DND-41 (cell line): Measurements from ENCODE around the gene PSME3IP1.

ENCODE experiments used
- ATAC-seq: fragments of 200-7000 bp; cut with Tn5 transposase; 3 replicates; pipeline ENCODE4 v1.9.1; 2021; ENCODE audit warnings: low read depth; ENCODE audit not compliant: insufficient read depth
- DNase-seq: peaks from one replicate; pipeline ENCODE4 v3.0.0-alpha.2; 2020
- H2AFZ ChIP-seq: 2 replicates; pipeline ENCODE4 v1.6.0; 2012; ENCODE audit warnings: low read depth, low read length
- H3K27ac ChIP-seq: 2 replicates; pipeline ENCODE4 v1.5.1; 2012; ENCODE audit warnings: low read length, inconsistent platforms
- H3K27me3 ChIP-seq: fragments of 200-600 bp; sonication (generic); 2 replicates; pipeline ENCODE4 v1.6.0; 2012; ENCODE audit warnings: low read length, mild to moderate bottlenecking, inconsistent platforms; ENCODE audit not compliant: insufficient read depth, poor library complexity
- H3K36me3 ChIP-seq: 2 replicates; pipeline ENCODE4 v1.5.1; 2012; ENCODE audit warnings: low read length, inconsistent platforms; ENCODE audit not compliant: insufficient read depth
- H3K4me1 ChIP-seq: 2 replicates; pipeline ENCODE4 v1.5.1; 2012; ENCODE audit warnings: mild to moderate bottlenecking, low read length; ENCODE audit not compliant: insufficient read depth
- H3K4me2 ChIP-seq: 2 replicates; pipeline ENCODE4 v1.6.0; 2012; ENCODE audit warnings: mild to moderate bottlenecking, moderate library complexity, low read length, inconsistent platforms; ENCODE audit not compliant: insufficient read depth
- H3K4me3 ChIP-seq, 2 experiments: fragments of 200-600 bp in 1 of 2; shearing (Covaris generic) in 1 of 2; 2 replicates each; pipeline ENCODE4 v1.5.1; 2012 to 2016; ENCODE audit warnings: inconsistent platforms in 2 of 2, low read length in 2 of 2, mild to moderate bottlenecking in 2 of 2, low read depth in 1 of 2, moderate library complexity in 1 of 2
- H3K79me2 ChIP-seq: 2 replicates; pipeline ENCODE4 v1.6.0; 2012; ENCODE audit warnings: low read length, inconsistent platforms; ENCODE audit not compliant: insufficient read depth
- H3K9ac ChIP-seq: 2 replicates; pipeline ENCODE4 v1.6.0; 2012; ENCODE audit warnings: low read depth, mild to moderate bottlenecking, inconsistent platforms, low read length, moderate library complexity
- H3K9me3 ChIP-seq: 2 replicates; pipeline ENCODE4 v1.5.1; 2012; ENCODE audit warnings: low read length, moderate library complexity, mild to moderate bottlenecking, inconsistent platforms; ENCODE audit not compliant: insufficient read depth, severe bottlenecking
- H4K20me1 ChIP-seq: 2 replicates; pipeline ENCODE4 v1.6.0; 2012; ENCODE audit warnings: low read length; ENCODE audit not compliant: insufficient read depth
- CTCF ChIP-seq: IDR thresholded peaks from 2 replicates; pipeline ENCODE4 v1.5.1; 2012; ENCODE audit warnings: borderline replicate concordance, low read length, moderate library complexity, mild to moderate bottlenecking; ENCODE audit not compliant: poor library complexity, severe bottlenecking; ENCODE audit errors: extremely low read depth
- EZH2 ChIP-seq: IDR thresholded peaks from 3 replicates; pipeline ENCODE4 v1.6.1; 2012; ENCODE audit warnings: borderline replicate concordance, low read depth, mild to moderate bottlenecking, moderate library complexity, low read length, inconsistent platforms; ENCODE audit not compliant: severe bottlenecking

The PSME3IP1 gene

GRCh38 chr16:57108432-57108831, 77.4 kb downstream of the PSME3IP1 start:
- Histone ChIP-seq H3K4me2 (no peak overlapping the region), H3K9me3 (no peaks in the 10 kb centered on the region), H3K79me2 (no peaks in the 10 kb centered on the region), H3K36me3 (no peaks in the 10 kb centered on the region), H4K20me1 (no peaks in the 10 kb centered on the region; the same call in 1 of the 2 replicates), H3K4me3 (no peak overlapping the region), H3K4me1 (no peaks in the 10 kb centered on the region), H2AFZ (no peak overlapping the region), H3K27ac (no peak overlapping the region), H3K27me3 (no peaks in the 10 kb centered on the region), H3K9ac (no peak overlapping the region)
- no peak for DNase-seq
- TF ChIP-seq EZH2 (no peak), CTCF (no peak)
- no peak for ATAC-seq

GRCh38 chr16:57107321-57107922, 78.4 kb downstream of the PSME3IP1 start:
- no peaks in the 10 kb centered on the region for H3K36me3 ChIP-seq
- ATAC-seq (no peak), DNase-seq (no peak)
- H3K27ac ChIP-seq, result no peak overlapping the region
- H3K4me1 ChIP-seq, result no peaks in the 10 kb centered on the region
- H3K4me2 ChIP-seq, result no peak overlapping the region
- no peak overlapping the region for H2AFZ ChIP-seq
- no peaks in the 10 kb centered on the region for H3K79me2 ChIP-seq
- H3K27me3 ChIP-seq, result no peaks in the 10 kb centered on the region
- no peak overlapping the region for H3K9ac ChIP-seq
- no peaks in the 10 kb centered on the region; the same call in 1 of the 2 replicates for H4K20me1 ChIP-seq
- TF ChIP-seq CTCF, result no peak
- no peak for TF ChIP-seq EZH2
- H3K4me3 ChIP-seq, result no peak overlapping the region
- H3K9me3 ChIP-seq, result no peaks in the 10 kb centered on the region

- no peak for TF ChIP-seq EZH2
- no peak for TF ChIP-seq CTCF
- Histone ChIP-seq H3K36me3 (no peaks in the 10 kb centered on the region), H3K27ac (no peak overlapping the region), H3K27me3 (no peaks in the 10 kb centered on the region), H3K79me2 (no peaks in the 10 kb centered on the region), H3K4me2 (no peak overlapping the region), H2AFZ (no peak overlapping the region), H4K20me1 (no peaks in the 10 kb centered on the region; the same call in 1 of the 2 replicates), H3K4me3 (no peak overlapping the region), H3K9ac (no peak overlapping the region), H3K4me1 (no peaks in the 10 kb centered on the region), H3K9me3 (no peaks in the 10 kb centered on the region)
- ATAC-seq, result no peak
- no peak for DNase-seq
Observed at GRCh38 chr16:57106767-57107166, 79.1 kb downstream of the PSME3IP1 start.

GRCh38 chr16:57105184-57105583, 80.7 kb downstream of the PSME3IP1 start:
- no peak for ATAC-seq
- H3K79me2 ChIP-seq, result no peaks in the 10 kb centered on the region
- H3K4me2 ChIP-seq, result no peak overlapping the region

More at GRCh38 chr16:57105184-57105583, 80.7 kb downstream of the PSME3IP1 start:
- Histone ChIP-seq H3K9me3 (no peaks in the 10 kb centered on the region), H3K27me3 (no peaks in the 10 kb centered on the region), H4K20me1 (no peaks in the 10 kb centered on the region; the same call in 1 of the 2 replicates), H3K36me3 (no peaks in the 10 kb centered on the region), H2AFZ (no peak overlapping the region), H3K27ac (no peak overlapping the region), H3K9ac (no peak overlapping the region), H3K4me3 (no peak overlapping the region), H3K4me1 (no peaks in the 10 kb centered on the region)
- DNase-seq, result no peak
- no peak for TF ChIP-seq CTCF
- TF ChIP-seq EZH2, result no peak
